Activated B cell treated with CpG ODN at 0.5 μM for 24 hours (primary cell): ENCODE measurements around the gene ZNF71. TPM values are rescaled to one million over a fixed set of nuclear protein-coding genes. Genes with fewer than 3 reads are reported as not detected.

Experiments
- total RNA-seq: library from RNA; stranded (reverse); gene quantifications from 2 replicates; pipeline ENCODE4 v1.2.3, GENCODE V29; 2022

ZNF71 gene
- total RNA-seq, 1 donor from 2014 or later = 6.7 TPM

Other genes with a start within 250 kb of the ZNF71 start
- 7.4 and 7.9 TPM in 2 replicates for gene ZNF582, start 201.8 kb upstream of the ZNF71 start, total RNA-seq
- gene ZNF583, start 191.0 kb upstream of the ZNF71 start, total RNA-seq = 5.7 and 6.0 TPM in 2 replicates
- gene ZNF667, start 118.0 kb upstream of the ZNF71 start, total RNA-seq = 2.0 and 2.6 TPM in 2 replicates
- gene ZNF471, start 87.4 kb upstream of the ZNF71 start, total RNA-seq = 1.8 and 2.1 TPM in 2 replicates
- gene ZFP28, start 56.4 kb upstream of the ZNF71 start, total RNA-seq = 6.2 and 6.5 TPM in 2 replicates
- gene ZNF470, start 27.8 kb upstream of the ZNF71 start, total RNA-seq = 5.9 and 6.4 TPM in 2 replicates
- not detected in 2 replicates for gene SMIM17, start 47.9 kb downstream of the ZNF71 start, total RNA-seq
- gene ZNF835, start 76.5 kb downstream of the ZNF71 start, total RNA-seq = 5.5 and 5.7 TPM in 2 replicates
- gene PEG3, start 245.4 kb downstream of the ZNF71 start, total RNA-seq = not detected in 2 replicates
- gene ZIM2, start 245.4 kb downstream of the ZNF71 start, total RNA-seq = not detected in 2 replicates